Fibroblast of skin of right biceps (primary cell): ENCODE results near the gene TTYH3.

Experiments used
- DNase-seq: peaks from one replicate; pipeline ENCODE4 v3.0.0-alpha.2; 2013

Gene TTYH3

DNA sequence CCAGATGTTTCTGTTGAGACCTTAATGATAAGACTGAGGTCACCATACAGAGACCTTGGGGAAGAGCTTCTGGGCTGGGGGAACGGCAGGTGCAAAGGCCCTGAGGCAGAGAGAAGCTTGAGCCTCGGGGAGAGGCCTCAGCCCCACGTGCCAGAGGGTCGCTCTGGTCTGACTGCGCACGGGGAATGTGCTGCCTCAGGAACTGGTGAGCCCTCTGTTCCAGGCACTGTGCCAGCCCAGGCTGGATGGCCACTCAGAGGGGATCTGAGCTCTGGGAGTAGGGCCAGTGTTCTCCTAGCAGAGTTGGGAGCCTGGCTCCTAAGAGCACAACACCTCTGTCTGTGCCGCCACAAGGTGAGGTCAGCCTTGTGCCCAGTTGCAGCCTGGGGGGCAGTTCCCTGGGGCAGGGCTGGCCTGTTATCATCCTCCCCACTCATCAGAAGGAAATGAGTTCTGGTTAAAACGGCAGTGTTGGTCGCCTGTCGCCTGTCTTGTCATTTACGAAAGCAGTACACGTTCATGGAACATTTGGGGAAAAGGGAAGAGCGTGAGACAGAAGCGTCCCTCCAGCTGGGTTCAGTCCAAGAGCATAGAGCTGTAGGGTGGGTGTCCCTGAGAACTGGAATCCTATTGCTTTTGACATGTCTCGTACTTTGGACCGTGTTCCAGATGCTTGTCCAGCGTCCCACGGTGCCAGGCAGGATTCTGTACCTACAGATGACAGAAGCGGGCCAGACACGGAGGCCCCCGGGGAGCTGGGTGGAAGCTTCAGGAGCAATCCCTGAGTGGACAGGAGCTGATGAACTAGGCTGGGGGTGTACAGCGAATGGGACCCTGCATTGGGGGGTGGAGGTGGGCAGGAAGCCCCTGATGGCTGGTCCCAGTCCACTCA, 4.3 kb downstream of the TTYH3 start:
- no peak for DNase-seq

GRCh38 chr7:2637066-2637471, 5.3 kb downstream of the TTYH3 start:
- DNase-seq, result no peak

DNA sequence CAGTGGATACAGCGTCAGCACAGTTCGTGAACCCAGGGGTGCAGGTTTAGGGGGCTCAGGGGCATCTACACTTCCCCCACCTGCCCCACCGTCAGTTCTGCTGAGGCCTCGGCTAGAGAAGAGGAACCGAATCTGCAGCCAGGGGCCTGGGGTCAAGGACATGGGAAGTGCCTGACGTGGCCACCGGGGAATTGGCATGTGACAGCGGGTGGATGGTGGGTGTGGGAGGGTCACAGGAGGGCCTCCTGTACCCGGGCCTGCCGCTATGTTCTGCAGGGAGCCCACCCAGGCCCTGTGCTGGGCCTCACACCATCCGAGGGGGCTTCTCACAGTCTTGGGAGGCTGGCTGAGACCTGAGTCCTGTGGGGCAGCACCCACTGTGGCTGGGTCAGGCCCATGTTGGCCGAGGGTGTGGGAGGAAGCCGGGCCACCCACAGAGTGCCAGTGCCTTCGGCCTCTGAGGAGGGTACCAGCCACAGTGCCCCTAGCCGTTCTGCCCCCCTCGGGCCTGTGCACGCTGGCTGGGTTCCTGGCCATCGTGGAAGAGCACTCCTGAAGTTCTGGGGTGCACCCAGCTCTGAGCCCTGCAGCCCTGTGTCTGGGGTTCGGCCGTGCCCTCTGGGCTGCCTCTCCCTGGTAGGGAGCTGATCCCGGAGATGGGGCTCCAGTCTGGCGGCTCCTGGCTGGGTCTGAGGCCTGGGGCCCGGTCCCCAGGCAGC, 5.9 kb downstream of the TTYH3 start:
- no peak for DNase-seq

DNA sequence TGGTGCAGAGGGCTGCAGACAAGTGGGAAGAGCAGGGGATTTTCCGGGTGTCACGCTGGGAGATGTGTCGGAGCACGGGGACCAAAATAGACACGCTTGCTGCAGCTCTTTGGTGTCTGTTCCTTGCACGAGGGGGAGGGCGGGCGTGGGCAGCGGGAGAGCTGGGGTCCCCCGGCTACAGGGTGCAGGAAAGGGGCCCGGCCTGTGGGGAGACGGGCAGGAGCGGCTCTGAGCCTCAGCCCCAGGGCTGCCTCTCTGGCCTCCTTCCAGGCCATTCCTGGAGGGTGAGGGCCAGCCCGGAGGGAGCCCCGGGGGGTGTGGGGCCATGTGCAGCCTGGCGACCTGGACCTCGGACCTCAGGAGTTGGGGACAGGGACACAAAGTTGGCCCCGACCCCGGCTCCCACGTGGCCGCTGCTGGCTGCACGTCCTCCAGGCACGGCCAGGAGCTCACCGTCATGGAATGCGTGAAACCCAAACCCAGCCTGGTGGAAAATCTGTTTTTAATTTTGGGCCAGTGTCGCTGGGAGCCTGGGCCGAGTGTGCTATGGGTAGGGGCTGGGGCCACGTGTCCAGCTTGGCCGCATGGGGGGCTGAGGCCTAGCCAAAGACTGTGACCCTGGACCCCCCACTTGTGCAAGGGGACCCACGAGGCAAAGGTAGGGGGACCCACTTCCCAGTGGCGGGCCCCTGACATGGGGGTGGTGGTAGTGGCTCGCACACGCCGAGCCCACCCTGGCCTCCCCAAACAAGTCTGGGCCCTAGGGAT, 6.6 kb downstream of the TTYH3 start:
- peak; percentile 92 for DNase-seq

GRCh38 chr7:2639181-2639681, 7.4 kb downstream of the TTYH3 start:
- no peak for DNase-seq

DNA sequence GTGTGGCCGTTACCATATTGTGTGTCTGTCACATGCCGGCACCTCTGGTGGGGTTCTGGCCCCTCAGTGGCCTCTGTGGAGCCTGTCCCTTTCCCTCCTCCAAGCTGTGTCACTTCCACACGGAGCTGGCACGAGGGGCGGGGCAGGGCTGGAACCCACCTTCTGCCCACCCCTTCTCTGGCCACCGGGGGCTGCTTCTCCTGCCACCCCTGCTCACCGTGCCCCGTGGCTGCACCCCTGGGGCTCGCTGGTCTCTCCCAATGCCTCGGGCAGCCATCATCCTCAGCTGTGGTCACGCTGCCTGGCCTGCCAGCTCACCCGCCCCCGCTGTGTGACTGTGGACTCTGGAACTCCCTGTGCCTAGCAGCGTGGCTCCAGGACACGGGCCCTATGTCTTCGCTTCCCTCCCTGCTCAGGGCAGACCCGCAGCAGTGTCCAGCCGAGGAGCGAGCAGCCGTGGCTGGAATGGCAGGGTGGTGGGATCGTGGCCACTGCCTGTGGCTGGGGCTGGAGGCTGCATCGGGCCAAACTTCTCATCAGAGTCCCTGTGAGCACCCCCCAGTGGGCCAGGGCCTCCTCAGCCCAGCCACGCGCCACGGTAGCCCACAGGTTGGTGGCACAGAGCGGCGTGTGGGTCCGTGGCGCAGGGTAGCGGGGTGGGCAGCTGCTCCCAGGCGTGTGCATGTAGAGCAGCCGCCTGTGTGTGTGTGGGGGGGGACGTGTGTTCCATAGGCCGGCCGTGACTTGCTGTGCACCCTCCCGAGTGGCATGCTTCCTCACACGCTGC, 8.1 kb downstream of the TTYH3 start:
- DNase-seq, result no peak

DNA sequence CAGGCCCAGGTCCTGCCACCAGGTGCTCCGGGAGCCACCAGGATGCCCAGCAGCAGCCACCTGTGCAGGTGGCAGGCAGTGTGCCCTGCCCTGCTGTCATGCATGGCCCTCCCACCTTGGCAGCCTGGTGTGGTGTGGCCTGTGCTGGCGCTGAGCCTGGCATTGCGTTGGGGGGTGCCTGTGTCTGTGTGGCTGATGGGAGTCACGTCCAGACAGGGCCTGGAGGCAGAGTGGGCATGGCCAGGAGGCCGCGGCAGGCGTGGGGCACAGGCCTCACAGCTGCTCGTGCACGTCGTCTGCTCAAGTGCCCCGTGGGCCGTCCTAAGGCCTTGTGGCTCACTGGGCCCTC, 8.7 kb downstream of the TTYH3 start:
- no peak for DNase-seq

GRCh38 chr7:2640846-2641316, 9.1 kb downstream of the TTYH3 start:
- no peak for DNase-seq

- DNase-seq, result peak; percentile 94
These were observed 9.9 kb downstream of the TTYH3 start for GRCh38 chr7:2641406-2642393.

DNA sequence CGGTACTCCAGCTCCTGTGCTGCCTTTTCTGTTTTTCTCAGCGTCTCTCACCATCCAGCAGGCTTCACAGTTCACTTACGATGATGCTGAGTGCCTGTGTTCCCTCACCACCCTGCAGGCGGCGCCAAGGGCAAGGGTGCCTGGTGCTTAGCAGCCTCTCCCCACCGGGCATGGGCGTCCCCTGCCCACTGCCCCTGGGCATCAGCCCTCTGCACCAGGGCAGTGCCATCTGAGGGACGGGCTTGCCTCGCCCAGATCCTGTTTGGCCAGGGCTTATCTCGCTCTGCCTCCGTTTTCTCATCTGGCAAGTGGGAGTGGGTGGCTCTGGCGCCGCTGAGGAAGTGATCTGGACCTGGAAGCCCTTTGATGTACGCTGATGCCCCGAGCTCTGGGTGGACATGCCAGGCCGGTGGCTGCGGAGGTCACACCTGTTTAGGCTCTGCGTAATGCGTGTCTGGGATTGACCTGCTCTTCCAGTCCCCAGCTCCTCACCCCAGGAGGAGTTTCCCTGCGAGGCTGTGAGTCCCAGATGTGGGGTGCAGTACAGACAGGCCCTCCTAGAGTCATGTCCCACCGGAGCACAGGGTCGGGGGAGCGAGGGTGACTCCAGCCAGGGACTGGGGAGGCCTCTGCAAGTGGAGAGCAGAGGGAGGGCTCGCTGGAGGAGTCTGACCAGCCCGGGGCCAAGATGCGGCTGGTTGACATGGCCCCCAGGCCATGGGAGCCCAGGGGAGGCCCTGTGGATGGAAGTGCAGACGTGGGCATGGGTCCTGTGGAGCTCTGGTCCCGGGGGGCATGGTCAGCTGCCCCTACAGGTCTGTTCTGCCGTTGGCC, 11.8 kb downstream of the TTYH3 start:
- DNase-seq, result no peak

- DNase-seq, result no peak
These were observed 12.4 kb downstream of the TTYH3 start for GRCh38 chr7:2644220-2644561.

- no peak for DNase-seq
These were observed 12.9 kb downstream of the TTYH3 start for GRCh38 chr7:2644562-2645273.

GRCh38 chr7:2645274-2645868, 13.6 kb downstream of the TTYH3 start:
- peak; percentile 74 for DNase-seq

DNA sequence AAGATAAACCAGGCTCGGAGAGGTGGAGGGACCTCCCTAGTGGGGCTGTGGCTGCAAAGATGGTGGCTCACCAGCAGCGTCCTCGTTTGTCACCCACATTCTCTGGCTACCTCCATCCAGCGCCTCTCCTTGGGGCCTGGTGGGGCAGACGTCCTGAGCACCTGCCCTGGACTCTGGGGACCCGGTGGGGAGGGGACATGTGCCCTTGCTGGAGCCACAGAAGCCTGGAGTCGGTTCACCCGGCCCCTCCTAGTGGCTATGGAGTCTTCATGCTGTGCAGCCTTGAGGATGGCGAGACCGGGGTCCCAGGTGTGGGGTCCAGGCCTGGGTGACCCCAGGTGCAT, 14.5 kb downstream of the TTYH3 start:
- no peak for DNase-seq

DNA sequence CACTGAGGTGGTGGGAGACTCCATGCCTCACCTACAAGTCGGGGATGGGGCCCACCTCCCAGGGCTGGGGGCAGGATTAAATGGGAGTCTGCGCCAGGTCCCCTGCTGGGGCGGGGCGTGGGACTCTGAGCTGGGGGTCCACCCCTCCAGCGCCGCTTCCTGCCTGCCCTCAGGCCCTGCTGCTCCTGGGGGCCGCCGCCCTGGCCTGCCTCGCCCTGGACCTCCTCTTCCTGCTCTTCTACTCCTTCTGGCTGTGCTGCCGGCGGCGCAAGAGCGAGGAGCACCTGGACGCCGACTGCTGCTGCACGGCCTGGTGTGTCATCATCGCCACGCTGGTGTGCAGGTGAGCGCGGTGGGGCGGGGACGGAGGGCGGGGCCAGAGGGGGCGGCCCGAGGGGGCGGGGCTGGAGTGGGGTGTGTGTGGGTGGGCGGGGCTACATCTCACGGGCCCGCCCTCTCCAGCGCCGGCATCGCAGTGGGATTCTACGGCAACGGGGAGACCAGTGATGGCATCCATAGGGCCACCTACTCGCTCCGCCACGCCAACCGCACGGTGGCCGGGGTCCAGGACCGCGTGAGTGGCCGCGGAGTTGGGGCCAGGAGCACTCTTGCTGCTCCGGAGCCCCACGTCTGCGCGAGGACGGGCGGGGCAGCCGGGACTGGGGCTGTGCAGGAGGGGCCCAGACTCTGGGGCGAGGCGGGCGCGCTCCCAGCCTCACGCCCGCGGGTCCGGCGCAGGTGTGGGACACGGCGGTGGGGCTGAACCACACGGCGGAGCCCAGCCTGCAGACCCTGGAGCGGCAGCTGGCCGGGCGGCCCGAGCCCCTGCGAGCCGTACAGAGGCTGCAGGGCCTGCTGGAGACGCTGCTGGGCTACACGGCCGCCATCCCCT, 15.1 kb downstream of the TTYH3 start:
- no peak for DNase-seq

DNA sequence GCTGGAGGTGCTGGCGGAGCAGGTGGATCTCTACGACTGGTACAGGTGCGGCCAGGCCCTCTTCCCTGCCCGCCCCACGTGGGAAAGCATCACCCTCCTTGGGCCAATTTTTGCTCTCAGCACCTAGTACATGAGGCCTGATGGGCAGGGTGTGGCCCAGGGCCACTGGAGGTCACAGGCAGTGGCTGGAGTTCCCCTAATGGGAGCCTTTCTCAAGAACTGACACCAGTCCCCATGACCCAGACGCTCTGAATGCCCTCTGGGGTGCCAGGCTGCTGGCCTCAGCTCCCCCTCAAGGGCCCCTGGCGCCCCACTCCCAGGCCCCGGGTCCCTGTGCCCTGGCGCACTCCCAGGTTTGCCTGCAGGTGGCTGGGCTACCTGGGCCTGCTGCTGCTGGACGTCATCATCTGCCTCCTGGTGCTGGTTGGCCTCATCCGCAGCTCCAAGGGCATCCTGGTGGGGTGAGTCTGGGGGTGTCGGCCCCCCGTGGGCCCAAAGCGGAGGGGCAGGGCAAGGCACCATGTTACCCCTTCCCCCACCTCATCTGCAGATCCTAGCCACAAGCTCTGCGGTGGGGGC, 15.9 kb downstream of the TTYH3 start:
- no peak for DNase-seq

GRCh38 chr7:2649139-2649838, 17.5 kb downstream of the TTYH3 start:
- no peak for DNase-seq
